GM21576 (cell line): ENCODE data around the gene ABLIM2.
A peak's percentile ranks its signal among the peaks of the same experiment; 100 is the strongest.

Experiments used
- ATAC-seq: cut with Tn5 transposase; IDR thresholded peaks from one replicate; pipeline ENCODE4 v1.9.1; 2021; ENCODE audit warnings: mild to moderate bottlenecking, moderate library complexity; ENCODE audit not compliant: unreplicated experiment

ABLIM2 gene

DNA sequence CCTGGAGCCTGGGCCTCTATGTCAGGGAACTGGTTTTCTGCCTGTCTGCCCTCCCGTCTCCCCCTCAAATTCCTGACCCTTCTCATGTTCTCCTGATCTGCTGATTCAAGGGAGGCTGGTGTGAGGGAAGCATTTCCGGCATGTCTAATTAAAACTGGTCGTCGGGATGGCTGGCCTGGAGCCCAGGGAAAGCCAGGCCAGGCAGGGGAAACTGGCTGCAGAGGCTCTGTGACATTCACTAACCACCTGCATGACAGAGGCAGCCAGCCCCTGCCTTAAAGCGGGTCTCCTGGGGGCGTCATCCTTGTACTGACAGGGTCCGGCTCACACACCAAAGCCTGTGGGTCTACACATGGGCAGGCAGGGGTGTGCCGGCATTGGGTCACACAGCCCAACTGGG is 35.2 kb downstream of the ABLIM2 start:
- ATAC-seq = no peak

DNA sequence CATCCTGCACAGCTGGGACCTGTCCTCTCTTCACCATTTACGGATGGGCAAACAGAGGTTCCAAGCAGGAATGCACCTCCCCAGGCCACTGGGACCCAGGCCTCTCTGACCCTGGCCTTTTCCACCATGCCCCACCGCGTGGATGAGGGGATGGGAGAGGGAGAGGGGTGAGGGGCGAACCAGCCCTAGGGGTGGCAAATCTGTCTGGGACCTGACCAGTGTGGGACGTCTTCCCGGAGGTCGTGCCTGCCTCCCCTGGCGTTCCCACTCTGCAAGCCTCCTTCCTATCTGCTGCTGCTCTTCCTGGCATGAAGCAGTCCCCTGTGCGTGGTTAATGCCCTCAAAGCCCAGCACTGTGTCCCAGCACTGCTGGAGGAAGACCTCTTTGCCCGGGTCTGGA is 35.9 kb downstream of the ABLIM2 start:
- no peak for ATAC-seq

DNA sequence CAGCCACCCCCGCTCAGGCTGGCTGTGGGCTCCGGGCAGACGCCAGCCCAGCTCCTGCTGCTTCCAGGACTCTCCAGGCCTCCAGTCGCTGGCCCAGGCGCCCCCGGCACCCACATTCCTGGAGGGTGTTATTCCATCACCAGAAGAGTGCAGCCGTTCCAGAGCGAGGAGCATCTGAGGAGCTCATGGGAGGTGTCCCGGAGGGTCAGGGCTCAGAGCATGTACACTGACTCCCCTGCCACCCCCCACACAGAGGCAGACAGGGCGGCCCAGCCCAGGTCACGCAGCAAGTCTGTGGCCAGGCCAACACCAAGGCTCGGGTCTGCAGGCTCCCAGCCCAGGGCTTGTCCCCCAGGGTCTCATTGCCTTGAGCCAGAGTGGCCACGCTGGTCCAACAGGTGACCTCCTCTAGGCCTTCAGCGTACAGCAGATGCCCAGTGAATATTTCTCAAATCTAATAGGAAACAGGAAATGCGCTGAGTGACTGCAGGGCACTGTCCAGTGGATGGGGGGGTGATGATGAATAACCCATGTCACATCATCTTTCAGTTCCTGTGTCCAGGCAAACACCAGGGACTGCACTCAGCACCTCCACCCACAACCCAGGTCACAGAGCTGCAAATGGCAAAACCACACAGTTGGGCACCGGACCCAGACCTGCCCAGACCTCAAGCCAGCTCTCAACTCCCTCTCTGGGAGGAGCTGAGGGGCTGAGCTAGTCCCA is 37.2 kb downstream of the ABLIM2 start:
- ATAC-seq = no peak

DNA sequence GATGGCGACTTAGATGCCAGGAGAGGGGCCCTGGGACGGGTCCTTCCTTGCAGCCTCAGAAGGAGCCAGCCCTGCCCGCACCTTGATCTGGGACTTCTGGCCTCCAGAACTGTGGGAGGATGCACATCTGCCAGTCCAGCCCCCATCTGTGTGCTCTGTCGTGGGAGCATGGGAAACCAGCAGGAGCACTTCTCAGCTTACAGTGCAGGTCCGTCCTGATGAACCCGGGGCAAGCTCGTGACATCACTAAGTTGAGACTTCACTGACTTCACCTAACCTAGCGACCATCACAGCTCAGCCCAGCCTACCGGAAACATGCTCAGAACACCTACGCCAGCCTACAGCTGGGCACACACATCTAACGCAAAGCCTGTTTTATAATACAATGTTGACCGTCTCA is 38.1 kb downstream of the ABLIM2 start:
- ATAC-seq = no peak

DNA sequence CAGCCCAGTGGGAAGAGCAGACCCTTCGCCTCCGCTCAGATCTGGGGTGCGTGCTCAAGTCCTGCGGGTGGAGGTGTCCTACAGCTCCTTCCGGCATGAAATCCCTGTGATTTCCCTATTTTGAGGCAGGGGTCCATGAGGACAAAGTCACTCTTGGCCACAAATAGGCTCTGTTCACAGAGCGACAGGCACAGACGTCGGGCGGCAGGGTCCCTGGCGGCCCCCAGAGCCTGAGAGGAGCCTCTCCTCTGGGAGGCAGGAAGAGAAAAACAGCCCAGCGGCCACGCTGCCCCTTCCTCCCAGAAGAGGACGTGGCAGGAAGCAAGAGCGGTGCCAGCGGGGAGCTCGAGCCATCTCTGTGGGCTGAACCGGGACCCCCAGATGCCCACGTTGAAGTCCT is 38.7 kb downstream of the ABLIM2 start:
- no peak for ATAC-seq

DNA sequence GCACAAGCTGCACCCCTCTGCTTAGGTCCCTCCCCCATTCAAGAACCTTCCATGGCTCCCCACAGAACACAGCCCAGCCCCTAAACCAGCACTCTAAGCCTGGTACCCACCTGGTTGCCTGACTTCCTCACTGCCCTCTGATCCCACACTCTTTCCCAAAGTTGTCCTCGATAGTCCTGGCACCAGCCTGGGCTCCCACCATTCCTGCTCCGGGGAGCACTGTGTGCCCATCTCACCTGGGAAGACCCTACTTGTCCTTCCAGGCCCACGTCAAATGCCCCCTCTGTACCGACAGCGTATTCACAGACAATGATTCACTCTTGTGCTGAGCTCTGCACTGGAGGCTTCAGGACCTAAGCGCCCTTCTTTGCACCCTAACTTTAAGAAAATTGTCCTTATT is 40.1 kb downstream of the ABLIM2 start:
- ATAC-seq = no peak

DNA sequence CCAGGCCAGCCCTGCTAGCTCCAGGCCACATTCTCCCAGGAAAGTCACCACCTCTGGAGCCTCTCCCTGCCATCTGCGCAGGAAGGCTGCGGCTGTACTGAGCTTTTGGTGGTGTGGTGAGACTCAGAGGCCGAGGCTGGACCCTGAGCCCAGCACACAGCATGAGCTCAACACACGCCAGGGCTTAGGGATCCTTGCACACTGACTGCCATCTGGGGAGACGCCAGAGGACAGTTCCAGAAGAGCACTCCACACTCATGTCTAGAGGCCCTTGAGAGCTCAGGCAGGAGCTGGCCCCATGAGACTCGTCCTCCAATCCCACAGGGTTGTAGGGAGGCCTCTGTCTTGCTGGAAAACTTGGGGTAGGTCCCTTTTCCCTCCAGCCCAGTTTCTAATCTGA is 40.6 kb downstream of the ABLIM2 start:
- ATAC-seq = no peak

DNA sequence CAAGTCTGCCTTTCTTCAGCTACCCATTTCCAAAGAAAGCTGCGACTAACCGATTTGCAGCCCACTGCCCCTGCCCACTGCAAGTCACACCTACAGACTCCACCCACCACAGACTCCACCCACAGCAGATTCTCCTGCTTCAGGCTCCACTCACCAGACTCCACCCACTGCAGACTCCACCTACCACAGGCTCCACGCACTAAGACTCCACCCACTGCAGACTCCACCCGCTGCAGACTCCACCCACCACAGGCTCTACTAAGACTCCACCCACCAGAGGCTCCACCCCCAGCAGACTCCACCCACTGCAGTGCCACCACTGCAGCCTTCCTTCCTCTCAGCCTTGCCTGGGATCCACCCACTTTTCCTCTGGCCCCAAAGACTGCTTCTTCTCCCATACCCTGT is 41.3 kb downstream of the ABLIM2 start:
- ATAC-seq = peak; percentile 65

DNA sequence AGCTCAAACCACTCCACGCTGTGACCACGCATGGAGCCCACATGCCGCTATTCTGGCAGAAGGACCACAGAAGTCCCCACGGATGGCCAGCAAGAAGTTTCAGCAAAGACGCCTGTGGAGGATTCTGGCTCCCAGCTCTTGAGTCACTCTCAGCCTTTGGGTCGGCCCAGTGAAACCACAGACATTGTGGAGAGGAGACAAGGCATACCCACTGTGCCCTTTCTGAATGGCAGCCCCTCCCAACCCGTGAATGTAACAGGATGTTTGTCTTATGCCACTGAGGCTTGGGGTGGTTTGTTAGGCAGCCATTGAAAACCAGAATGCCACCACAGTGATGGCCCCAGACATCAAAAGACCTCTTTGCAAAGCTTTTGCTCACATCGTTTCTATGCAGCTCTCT is 42.7 kb downstream of the ABLIM2 start:
- ATAC-seq = no peak

DNA sequence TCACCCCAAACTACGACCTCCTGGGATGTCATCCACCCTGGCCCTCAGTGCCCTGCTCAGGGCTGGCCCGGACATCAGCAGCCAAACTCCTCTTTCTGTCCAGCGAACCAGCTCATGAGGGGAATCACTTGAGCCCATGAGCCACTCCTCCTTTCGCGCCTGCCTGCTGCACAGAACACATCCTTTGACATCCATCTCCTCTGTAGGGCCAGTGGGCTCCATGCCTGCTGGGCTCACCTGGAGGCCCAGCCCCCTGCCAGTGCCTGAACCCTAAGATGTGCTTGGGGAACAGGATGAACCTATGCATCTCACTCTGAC is 43.5 kb downstream of the ABLIM2 start:
- ATAC-seq = no peak

DNA sequence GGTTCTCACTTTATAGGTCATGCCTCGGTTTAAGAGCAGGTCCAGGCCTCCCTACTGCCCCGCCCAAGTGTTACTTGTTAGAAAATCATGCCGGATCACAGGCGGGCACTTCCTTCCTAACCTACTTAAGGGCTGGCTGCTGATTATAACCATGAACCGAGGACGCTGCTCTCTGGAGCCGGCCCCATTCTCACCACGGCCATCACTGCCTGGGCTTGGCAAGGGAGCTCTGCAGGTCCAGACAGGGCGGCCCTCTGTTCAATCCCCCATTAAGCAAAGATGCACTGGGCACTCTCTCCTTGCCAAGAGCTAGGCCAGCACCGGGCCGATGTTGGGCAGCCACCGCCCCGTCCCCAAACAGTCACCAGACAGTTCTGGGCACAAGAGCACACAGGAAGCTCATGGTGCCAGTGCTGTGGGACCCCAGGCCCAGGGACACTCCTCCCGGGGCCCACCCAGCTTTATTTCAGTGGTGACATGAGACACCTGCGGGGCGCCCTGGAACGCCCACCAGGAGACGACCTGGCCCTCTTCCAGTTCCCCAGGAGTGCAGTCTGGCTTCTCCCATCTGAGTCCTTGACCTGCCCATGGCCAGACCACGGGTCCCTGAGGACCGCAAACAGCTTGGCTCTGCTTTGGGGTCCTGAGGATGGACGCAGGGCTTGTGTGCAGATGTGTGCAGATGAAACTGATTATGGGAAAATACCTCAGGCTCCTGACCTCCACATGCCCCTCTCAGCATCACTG is 44.0 kb downstream of the ABLIM2 start:
- ATAC-seq = no peak

DNA sequence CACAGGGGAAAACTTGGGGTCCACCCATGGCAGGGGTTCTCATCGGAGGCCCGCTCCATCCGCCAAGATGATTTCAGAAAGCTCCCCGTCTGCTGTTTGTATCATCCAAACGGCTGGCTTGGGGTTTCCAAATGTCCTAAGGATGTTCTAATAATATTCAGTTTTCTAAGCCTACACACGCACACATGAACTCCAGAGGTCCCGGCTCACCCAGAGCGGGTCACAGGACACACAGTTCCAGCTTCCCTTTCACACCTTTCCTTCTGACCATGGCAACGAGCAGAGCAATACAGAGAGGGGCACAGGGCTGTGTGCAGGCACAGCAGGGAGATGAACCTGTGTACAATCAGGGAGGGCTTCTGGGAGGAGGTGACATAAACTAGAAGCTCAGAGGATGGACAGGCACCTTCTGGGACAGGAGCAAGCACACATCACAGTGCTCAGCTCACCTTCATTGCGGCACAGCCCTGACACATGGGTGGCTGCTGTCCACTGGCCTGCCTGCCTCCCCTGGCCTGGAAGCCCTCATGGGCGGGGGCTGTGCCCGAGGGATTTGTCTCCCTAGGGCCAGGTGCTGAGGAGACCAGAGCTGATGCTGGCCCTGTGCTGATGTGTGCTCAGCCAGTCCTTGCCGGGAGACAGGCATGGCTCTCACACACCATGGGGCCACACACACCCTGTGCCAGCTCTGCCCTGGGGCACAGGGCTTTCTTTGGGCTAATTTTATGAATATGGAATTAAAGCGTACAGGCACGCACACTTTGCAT is 44.8 kb downstream of the ABLIM2 start:
- ATAC-seq = no peak

DNA sequence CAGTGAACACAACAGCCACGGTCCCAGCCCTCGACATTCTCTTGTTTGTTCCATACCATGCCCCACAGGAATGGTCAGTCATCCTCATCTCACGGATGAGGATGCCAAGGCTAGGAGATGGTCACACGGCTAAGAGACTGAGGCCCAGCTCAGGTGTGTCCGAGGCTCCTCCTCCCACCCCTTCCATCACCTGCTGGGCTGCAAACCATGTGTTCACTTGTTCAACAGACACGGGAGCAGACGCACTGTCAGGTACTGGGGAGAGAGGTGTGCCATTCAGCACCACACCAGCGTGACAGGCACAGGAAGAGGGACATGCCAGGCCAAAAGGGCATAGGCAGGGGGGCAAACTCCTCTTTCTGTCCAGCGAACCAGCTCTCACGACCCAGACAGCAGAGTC is 45.9 kb downstream of the ABLIM2 start:
- no peak for ATAC-seq

DNA sequence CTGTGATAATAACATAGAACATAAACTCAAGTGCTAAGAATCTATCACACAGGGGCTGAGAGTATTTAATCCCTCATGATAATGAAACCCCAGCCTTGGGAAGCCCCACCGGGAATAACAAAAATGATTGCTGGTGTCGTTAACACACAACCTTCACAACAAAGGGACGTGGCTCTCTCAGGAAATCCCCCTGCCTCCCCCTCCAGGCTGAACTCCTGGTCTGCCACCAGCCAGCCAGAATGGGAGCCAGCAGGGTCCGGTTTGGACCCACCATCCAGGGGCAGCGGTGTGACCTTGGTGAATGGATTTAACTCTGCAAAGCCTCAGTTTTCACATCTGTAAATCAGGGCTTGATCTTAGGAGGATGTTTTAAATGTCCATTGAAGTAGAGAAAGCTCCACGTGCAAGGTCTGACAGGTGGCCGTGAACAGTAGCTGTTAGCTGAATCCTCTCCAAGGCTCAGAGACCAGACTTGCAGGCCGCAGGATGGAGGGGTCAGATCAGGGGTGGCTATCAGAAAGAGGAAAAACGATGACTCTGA is 46.5 kb downstream of the ABLIM2 start:
- no peak for ATAC-seq

DNA sequence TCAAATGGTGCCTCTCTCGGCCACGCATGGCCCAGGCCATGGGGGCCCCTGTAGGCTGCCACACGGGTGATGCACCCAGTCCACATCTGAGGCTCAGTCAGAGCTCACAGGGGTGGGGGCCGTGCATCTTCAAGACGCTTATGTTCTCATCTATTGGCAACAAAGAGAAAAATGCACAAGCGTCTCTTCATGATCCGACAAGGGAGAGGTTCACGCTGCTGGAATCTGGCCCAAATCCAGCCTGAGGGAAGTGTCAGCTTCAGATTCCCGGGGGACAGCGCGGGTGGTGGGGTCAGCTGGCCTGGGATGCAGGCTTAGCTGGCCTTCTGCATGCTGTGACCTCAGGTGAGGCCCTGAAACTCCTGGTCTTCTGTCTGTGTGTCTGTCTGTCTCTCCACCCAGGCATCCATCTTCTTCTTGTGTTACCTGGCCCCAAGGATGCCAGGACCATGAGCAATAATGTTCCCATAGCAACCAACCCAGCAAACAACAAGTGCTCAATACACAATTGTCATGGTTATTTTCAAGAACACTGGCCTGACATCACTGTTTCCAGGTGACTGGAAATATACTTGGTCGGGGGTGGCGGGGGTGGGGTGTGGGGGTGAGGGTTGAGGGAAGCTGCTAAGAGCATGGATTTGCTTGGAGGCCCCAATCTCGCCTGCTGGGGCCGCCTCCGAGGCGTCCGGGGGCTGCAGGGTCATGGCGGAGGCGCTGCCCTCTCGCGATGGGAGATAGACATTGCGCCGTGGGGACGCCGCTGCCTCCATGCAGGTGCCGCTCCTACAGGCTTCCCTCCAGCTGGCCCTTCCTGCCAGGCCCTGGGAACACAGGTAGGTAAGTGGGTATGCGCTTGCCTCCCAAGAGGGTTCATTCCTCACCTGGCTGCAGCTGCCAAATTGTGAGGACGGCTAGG is 48.3 kb downstream of the ABLIM2 start:
- no peak for ATAC-seq

DNA sequence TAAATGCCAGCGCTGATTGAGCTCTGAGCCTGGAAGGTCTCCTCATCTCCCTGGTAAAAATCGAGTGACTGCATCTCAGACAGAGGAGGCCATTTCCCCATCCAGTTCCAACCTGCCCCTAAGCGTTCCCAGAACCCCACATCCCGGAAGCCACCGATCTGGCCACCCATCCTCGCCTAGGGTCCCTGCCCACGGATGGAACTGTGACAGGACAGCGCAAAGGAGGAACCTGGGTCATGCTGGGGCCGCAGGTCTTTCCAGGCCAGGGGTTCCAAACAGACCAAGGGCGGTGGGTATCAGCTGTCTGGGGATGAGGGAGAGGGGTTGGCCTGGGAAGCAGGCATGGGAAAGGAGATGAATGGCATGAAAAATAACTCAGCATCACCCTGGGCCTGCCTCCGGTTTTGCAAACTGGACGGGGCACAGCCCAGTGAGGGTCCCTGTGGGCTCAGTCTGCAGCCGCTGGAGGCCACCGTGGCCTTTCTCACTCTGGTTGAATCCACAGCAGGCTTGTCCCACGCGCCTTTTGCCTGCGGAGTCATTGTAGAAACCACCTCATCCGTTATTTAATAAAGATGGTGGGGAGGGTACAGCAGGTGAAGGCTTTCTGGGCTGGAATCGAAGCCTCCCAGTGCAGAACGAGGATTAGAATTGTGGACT is 49.1 kb downstream of the ABLIM2 start:
- no peak for ATAC-seq

DNA sequence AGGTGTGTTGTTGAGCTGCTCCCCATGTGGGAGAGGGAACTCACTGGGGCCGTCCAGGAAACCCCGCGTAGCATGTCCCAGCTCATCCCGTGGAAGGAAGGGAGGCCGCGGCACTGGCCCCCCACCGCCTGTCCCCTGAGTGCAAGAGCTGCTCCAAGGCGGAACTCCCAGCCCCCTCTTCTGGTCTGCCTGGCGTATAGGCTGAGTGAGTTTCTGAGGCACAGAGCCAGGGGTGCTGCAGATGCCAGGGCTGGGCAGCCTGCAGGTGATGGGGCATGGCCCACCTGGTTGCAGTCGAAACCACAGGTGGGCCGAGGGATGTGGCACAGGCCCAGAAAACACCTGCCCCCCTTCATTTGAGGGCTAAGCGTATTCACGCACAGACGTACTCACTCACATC is 49.6 kb downstream of the ABLIM2 start:
- ATAC-seq = no peak

DNA sequence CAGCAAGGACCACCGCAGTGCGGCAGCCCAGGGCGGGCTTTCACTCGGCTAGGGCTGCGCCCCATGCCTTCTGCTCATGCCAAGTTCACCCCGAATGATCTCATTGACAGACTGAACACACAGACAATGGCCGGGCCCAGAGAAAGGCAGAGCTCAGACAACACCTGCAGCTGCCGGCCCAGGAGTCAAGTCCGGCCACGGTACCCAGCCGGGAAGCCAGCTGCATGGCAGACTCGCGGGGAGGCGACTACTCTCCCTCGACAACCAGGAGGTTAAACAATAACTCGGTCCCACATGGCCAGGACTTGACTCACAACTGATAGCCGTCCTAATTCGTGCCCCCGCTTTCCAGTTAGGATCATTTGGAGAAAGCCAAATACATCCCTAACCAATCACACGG is 50.4 kb downstream of the ABLIM2 start:
- no peak for ATAC-seq

DNA sequence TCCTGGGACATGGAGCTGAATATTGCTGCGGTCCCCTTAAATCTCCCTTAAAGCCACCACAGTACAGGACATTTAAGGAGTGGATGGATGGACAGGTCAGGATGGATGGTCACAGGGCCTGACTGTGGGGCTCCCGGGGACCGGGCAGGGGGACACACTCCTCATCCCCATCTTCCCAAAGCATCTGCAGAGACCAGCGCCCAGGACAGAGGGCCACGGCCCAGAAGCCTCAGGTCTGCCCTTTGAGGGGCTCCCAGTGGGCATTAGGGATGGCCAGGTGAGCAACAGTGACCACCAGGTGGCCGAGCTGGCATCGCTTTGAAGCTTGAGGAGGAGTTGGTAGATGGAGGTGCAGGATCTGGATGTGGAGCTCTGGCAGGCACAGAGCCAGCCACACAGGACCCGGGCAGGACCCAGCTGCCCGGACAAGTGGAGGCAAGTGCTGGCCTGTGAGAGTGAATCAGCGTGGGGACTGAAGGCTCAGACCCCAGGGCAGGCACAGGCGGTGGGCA is 51.4 kb downstream of the ABLIM2 start:
- ATAC-seq = no peak

DNA sequence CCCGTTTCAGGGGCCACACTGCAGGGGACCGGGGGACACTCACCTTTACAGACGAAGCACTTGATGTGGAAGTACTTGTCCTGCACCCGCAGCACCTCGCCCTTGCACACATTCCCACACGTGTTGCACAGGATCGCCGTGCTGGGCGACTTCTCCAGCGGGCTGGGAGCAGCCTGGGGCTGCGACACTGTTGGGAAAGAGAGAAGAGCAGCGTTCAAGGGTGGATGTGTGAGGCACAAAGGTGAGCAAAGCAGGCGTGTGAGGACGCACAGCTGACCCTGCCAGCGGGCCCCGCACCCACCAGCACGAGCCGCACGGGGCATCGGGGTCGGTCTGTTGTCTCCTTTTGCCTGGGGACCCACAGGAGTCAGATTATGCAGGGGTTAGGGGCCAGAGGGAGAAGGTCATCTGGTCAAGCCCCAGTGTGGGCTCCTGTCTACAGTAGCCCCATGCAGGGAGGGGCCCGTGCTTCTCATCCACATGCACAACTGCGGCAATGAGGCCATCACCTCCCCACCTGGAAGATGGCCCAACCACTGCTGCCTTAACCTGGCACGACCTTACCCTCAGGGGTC is 52.1 kb downstream of the ABLIM2 start:
- ATAC-seq = no peak
